NCI-H2081 treated with DMSO at 0.1 percent for 48 hours (cell line): ENCODE data around the gene ZDHHC3.
"Not testable (repeated sequence)": the region's sequence is repeated elsewhere in the genome, so short reads cannot be mapped to it uniquely, and the experiment has no call there.

Experiments used
- DNase-seq: peaks from one replicate; lab custom pipeline; 2025; lab: John Stamatoyannopoulos, UW

The ZDHHC3 gene

DNA sequence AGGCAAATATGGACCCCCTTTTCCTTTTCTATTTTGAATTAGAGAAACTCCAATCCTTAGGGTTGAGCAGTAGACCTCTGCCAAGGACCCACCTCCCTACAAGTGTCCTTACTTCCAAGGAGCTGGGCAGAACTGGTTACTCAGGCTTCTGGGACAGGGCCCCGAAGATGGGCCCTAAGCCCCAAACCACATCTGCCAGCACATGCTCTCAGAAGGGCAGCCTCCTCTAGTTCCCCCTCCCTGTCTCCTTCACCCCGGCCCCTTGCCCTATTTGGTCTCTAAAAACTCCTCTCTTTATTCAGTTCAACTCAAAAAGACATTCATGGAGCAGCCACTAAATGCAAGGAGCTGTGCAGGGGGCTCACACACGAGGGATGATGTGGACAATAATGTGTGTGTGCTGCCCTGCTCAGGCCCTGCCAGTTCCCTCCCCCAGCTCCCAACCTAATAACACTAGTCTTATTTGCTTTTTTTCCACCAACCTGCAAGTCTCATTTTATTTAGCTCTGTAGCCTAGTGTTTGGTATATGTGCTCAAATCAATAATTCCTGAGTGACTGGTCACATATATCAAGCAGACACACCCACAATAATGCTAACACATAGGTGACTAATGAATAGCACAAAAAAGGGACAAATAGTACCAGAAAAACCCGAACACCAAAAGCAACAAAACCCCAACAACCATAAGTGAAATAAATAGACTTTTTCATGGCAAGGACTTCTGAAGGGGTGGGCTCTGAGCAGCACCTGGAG lies 12.2 kb downstream of the ZDHHC3 start:
- DNase-seq, result no peak

GRCh38 chr3:44962621-44963393 lies 13.2 kb downstream of the ZDHHC3 start:
- no peak for DNase-seq

- DNase-seq, result no peak
Observed at GRCh38 chr3:44961888-44962287, 14.1 kb downstream of the ZDHHC3 start.

DNA sequence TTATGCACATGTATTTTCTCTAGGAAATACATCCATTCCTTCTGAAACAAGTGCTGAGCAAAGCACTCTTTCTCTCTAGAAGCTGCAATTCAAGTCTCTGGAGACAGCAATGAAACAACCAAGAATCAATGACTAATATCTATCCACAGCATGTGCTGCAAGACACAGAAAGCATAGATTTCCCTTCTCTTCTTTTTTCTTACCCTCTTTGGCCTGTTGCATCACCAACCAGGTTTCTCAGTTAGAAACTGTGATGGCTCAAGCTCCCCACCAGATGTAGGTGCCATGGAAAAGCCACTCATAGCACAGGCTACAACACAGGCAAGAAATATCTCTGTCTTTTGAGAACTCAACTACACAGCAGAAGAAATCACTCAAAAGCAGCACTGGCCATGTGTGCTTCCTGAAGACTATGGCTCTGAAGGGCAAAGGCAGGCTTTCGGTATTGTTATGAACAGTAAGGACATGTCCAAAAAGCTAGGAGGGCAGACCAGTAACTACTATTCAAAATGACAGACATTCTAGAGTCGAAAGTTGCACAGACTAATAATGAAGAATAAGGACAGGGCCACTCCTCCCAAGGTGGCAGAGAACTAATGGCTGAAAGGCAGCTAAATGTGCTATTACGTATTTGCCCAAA lies 15.5 kb downstream of the ZDHHC3 start:
- DNase-seq, result no peak

DNA sequence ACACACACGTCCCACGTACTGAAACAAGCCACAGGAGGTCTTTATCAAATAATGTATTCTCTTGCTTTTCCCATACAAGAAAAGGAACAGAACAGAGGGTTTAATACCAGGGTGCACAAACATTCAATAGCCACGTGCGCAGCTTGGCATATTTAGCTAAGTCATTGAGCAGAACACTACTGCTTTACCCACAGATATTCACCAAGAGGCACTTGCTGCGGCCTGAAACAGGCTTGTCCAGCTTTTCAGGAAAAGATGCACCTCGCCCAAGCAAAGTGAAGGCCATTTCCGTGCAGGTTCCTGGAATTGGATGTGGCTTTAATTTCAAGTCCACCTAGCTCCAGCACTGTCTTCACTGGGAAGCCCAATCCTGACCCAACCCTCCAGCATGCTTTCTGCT lies 17.6 kb downstream of the ZDHHC3 start:
- no peak for DNase-seq

DNA sequence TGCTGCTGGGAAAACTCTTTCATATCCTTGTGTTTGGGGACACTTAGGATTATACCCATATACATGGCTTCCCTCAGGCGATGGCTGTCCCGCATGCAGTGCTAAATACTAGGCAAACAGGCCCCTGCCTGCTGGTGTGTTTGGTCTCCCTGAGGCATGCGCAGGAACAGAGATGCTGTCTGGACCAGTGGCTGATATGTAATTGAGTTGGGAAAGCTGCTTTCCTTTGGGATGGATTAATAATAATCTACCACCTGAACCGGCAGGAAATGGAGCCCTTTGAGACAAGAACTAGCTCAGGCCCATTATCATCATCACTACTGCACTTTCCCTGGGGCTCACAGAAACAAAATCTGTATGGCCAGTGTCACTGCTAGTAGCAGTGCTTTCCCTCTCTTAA lies 18.0 kb downstream of the ZDHHC3 start:
- no peak for DNase-seq

DNA sequence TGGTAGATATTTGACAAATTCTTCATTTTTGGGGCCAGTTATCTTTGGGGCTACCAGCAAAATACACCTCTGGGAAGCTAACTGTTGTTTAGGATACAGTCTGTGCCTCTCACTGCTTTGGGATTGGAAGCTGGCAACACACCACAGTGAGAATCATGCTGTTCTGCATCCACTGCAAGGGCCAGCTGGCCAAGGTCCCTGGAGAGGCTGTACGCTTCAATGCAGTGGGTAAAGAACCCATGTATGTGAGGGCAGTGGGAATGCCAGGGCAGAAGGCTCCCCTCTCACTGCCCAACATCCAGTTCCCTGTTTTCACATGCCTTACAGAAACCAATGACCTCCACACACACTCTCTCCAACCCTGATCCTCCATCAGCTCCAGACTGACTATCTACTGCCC lies 20.1 kb downstream of the ZDHHC3 start:
- DNase-seq, result no peak

- DNase-seq, result no peak
Observed at GRCh38 chr3:44954962-44955361, 21.0 kb downstream of the ZDHHC3 start.

DNA sequence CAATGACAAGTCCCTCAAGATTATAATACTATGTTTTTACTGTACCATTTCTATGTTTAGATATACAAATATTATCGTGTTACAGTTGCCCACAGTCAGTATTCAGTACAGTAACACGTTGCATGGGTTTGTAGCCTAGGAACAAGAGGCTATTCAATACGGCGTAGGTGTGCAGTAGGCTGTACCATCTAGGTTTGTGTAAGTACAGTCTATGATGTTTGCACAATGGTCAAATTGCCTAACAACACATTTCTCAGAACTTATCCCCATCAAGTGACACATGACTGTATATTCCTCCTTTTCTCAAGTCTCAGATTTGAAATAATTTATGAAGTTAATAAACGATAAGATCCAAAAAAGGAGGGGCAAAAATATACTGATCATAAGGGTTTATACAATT lies 21.7 kb downstream of the ZDHHC3 start:
- DNase-seq, result no peak

GRCh38 chr3:44952689-44953088 lies 23.3 kb downstream of the ZDHHC3 start:
- DNase-seq, result no peak

DNA sequence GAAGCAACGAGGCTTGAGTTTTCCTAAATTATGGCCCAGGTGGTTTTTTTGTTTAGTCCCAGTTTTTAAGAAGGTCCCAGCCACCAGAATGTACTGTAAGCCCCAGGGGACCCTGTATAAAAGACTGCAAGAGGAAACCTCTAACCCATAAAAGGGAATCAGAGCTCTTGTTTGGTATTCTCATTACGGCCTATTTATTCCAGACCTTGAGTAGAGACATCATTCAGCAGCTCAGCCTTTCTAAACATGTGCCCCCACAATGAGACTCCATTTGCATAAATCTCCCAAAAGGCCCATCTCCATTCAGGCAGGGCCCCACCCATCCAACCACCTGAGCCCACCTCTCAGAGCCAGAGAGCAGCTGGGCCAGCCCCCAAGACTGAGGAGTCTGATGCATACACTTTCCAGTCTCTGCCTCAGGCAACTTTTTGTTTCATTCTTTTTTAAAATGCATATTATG lies 25.7 kb downstream of the ZDHHC3 start:
- no peak for DNase-seq

- not testable (repeated sequence) for DNase-seq
Observed at GRCh38 chr3:44949770-44950169, 26.2 kb downstream of the ZDHHC3 start.

GRCh38 chr3:44948239-44948638 lies 27.7 kb downstream of the ZDHHC3 start:
- DNase-seq, result no peak

DNA sequence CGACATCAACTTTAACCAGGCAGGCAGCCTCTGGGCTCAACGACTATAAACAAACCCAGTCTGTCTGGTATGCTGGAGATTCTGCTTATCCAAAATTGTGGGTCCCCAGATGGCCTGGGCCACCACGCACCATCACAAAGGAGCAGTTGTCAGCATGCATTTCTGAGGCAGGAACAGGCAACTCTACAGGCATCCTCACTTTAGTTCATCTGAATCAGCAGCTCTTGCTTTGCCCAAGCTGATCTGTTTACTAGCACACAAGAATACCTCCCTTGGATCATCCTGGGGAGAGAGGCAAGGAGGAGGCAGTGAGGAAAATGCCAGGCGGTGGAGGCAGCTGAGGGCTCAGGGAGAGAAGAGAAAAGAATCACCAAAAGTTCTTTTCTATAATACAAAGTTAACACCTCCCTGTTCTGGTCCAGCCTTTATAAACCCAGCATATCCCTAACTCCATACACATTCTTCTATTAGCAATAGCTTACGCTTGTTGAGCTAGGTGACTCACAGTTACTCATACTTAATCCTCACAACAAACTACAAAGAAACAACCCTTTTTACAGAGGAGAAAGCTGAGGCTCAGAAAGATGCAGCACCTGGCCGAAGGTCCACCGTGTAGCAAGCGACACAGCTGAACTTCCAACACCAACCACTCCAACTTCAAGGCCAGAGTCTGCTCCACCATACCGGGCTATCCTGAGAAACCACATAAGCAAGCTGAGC lies 33.6 kb downstream of the ZDHHC3 start:
- no peak for DNase-seq

GRCh38 chr3:44939581-44940036 lies 36.4 kb downstream of the ZDHHC3 start:
- no peak for DNase-seq

DNA sequence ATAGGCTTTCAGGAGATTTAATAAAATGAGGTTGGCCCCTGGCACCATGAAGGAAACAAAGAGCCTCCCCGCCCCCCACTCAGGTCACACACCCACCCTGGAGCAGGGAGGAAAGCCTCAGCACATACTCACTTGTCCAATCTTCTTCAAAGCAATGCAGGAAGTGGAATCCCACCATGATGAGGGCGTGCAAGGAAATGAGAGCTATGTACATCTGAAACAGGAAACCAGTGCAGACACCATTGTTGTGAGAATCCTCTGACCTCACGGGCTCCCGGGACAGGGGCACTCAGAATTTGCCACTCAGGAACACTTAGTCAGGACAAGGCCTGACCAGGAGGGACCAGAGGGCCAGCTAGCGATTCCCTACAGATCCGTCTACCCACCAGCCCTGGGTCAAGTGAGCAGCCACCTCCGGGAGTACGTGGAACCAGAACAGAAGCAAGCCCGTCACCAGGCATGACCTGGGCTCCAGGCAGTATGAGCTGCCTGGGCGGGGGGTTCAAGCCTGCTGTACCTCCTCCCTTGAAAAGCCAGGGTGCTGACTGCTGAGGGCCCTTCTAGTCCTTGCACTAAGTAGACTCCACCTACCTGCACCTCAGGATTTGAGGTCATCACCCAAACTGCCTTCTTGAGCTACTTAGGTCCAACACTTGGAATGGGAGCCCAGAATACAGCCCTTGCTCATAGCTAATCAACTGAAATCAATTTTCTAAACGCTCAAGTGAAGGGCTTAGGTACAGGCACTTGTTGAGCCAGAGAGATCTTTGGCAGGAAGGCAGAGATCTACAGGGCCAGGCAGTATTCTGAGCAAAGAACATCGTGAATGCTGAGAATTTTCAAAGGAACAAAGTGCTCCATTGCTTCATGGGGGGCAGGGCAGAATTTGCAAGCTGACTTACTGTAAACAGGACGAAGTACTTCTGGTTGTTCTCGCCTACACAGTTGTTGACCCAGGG lies 42.7 kb downstream of the ZDHHC3 start:
- DNase-seq, result no peak

DNA sequence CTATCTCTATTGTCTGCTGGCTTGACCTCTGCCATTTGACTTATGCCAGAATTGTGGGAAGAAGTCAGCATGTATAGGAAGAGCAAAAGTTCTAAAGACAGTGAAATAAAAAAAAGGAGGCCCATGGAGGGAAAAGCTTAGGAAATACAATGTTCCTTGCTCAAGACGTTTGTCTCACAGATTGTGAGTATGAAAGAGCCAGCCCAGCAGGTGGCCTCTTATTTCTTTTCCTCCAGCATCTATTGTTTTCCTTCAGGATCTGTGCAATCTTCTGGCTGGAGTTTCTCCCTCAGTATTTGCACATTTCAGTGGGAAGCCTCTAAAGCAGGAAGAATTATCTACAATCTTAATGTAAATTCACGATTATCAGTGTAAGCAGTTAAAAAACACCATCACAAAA lies 43.7 kb downstream of the ZDHHC3 start:
- DNase-seq, result no peak

GRCh38 chr3:44931791-44932190 lies 44.2 kb downstream of the ZDHHC3 start:
- DNase-seq, result no peak

DNA sequence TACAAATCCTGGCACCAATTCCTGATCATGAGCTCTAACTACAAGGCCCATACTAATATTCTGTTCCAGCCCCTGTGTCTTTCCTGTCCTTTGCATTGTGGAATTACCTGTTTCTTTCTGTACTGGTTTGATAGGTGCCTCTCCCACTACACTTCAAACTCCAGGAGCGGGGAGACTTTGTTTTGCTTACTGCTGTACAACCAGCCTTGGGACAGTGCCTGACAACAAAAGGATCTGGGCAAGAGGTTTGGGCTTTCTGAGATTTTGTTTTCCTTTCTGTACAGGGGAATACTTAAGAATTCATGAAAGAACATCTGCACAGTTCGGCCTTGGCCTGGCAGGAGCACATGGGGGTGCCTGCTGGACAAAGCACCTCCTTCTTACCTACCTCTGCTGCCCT lies 45.1 kb downstream of the ZDHHC3 start:
- no peak for DNase-seq

DNA sequence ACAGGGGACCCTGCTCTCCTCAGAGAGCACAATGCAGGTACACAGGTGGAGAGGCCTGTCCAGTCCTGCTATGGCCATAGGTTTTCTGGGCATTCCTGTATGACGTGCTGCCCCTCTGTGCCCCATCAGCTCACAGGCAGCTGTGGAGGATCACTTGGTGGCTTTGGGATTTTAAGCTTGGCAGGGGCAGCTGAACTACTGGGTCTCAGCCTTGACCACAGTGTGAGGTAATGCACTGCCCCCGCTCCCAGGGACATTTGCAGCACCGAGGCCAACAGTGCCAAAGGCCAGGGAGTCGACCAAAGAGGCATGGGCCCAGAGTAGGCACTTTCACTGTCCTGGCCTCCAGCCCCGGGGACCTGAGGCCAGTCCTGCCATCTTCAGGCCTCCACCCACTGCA lies 46.2 kb downstream of the ZDHHC3 start:
- no peak for DNase-seq

DNA sequence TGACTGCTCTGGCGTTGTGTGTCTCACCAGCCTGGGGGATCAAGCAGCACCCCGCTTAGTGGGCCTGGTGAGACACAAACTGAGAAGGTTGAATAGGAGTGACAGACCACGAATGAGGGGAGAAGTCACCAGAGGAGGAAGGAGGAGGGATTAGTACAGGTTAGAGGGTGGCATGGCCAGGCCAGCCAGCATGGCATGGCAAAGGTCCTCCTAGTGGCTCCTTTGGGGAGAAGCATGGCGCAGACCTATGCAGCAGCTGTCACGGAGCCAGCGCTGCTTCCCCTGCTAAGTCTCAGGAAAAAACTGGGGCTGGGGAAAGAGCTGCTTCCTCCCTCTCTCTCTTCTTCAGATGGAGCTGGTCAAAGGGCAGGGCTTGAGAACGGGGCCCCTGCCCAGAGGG lies 48.6 kb downstream of the ZDHHC3 start:
- no peak for DNase-seq
